CD4-positive, alpha-beta memory T cell (primary cell): ENCODE data around the gene SBSN. TPM values are rescaled to one million over a fixed set of nuclear protein-coding genes. Genes with fewer than 3 reads are reported as not detected.

Experiments
- CTCF ChIA-PET: fragments of 350-600 bp; sonication (Branson Sonifier 250); formaldehyde crosslinking; loops from one replicate; lab custom pipeline; 2021; ENCODE audit warnings: inconsistent platforms; ENCODE audit not compliant: partially characterized antibody; lab: Charles Lee
- POLR2A ChIA-PET: fragments of 350-600 bp; sonication (Branson Sonifier 250); formaldehyde crosslinking; loops from one replicate; lab custom pipeline; 2021; ENCODE audit not compliant: partially characterized antibody; lab: Charles Lee
- DNase-seq, 5 donors: peaks; one replicate each; pipeline versions ENCODE4 v3.0.0 to v3.0.0-alpha.2; 2020 to 2022; ENCODE audit warnings: mixed read lengths in 1 of 5
- H3K27ac ChIP-seq: one replicate; pipeline ENCODE4 v1.7.0; 2013; ENCODE audit warnings: low read depth, low read length
- H3K27me3 ChIP-seq: 2 replicates; pipeline ENCODE4 v1.7.0; 2013; ENCODE audit warnings: mild to moderate bottlenecking, low read length, moderate library complexity; ENCODE audit not compliant: insufficient read depth
- H3K36me3 ChIP-seq: 2 replicates; pipeline ENCODE4 v1.7.0; 2013; ENCODE audit warnings: mild to moderate bottlenecking, low read length, moderate library complexity; ENCODE audit not compliant: insufficient read depth
- H3K4me1 ChIP-seq: 2 replicates; pipeline ENCODE4 v1.7.0; 2013; ENCODE audit warnings: mild to moderate bottlenecking, low read length, moderate library complexity; ENCODE audit not compliant: insufficient read depth
- H3K4me3 ChIP-seq, 2 donors: one replicate each; pipeline ENCODE4 v1.7.0; 2013; ENCODE audit warnings: low read length in 2 of 2, mild to moderate bottlenecking in 1 of 2
- H3K9me3 ChIP-seq, 2 donors: one replicate each; pipeline ENCODE4 v1.7.0; 2013; ENCODE audit warnings: low read length in 2 of 2, control low read depth in 1 of 2; ENCODE audit not compliant: control insufficient read depth in 1 of 2
- H3K27ac Mint-ChIP-seq, 7 donors: one replicate each; pipeline ENCODE4 v1.8.0; 2020 to 2021; ENCODE audit warnings: mixed read lengths in 7 of 7, mild to moderate bottlenecking in 6 of 7, inconsistent platforms in 3 of 7, moderate library complexity in 3 of 7
- H3K27me3 Mint-ChIP-seq, 2 donors: one replicate each; pipeline ENCODE4 v1.8.0; 2020 to 2021; ENCODE audit warnings: mixed read lengths in 2 of 2
- H3K36me3 Mint-ChIP-seq, 2 donors: one replicate each; pipeline ENCODE4 v1.8.0; 2020 to 2021; ENCODE audit warnings: mixed read lengths in 2 of 2, inconsistent platforms in 1 of 2, mild to moderate bottlenecking in 1 of 2
- H3K4me1 Mint-ChIP-seq, 4 donors: one replicate each; pipeline ENCODE4 v1.8.0; 2020 to 2021; ENCODE audit warnings: mixed read lengths in 4 of 4, mild to moderate bottlenecking in 1 of 4
- H3K4me3 Mint-ChIP-seq, 8 donors: one replicate each; pipeline ENCODE4 v1.8.0; 2020 to 2021; ENCODE audit warnings: mixed read lengths in 8 of 8, mild to moderate bottlenecking in 7 of 8, moderate library complexity in 6 of 8, inconsistent platforms in 3 of 8
- H3K9me3 Mint-ChIP-seq, 8 donors: one replicate each; pipeline ENCODE4 v1.8.0; 2020 to 2021; ENCODE audit warnings: mixed read lengths in 8 of 8, mild to moderate bottlenecking in 5 of 8, inconsistent platforms in 3 of 8, moderate library complexity in 1 of 8
- intact Hi-C: fragments of 100-400 bp; cut with micrococcal nuclease; formaldehyde crosslinking; loops from one replicate; pipeline ENCODE4 v1.15.1; 2023
- polyA plus RNA-seq, 2 donors: library from polyadenylated mRNA; unstranded; fragments of 300-500 nt; fragmentation: Illumina TruSeq; gene quantifications; one replicate each; pipeline ENCODE4 v1.2.3, GENCODE V29; 2021
- total RNA-seq, 2 experiments: library from RNA; stranded (reverse); gene quantifications; one replicate each; pipeline ENCODE4 v1.2.3, GENCODE V29; 2021

SBSN gene
- total and polyA plus RNA-seq, 4 experiments from 2014 or later, result not detected

- H3K4me1 ChIP-seq, result peaks cover 19% of the 10 kb centered on the region
- Mint-ChIP-seq H3K27ac (no peak overlapping the region), H3K4me3 (peak overlapping the region in 3 of 8 donors; percentile 75 to 84 (median 80)), H3K27me3 (peaks cover 20 to 21% of the 10 kb centered on the region in 2 donors), H3K9me3 (no peaks in the 10 kb centered on the region), H3K36me3 (no peaks in the 10 kb centered on the region), H3K4me1 (peaks cover 10 to 18% (median 13%) of the 10 kb centered on the region in 4 donors)
- no peaks in the 10 kb centered on the region for H3K36me3 ChIP-seq
- ChIA-PET CTCF (interaction anchor here (0.7 to 1.8 kb wide), 23 partner anchors 9 to 444 kb away, joined by 3 to 10 read pairs (median 3); partner anchors contain the start of genes GAPDHS and HSPB6), POLR2A (interaction anchor here (0.9 to 1.4 kb wide), 3 partner anchors 15 to 370 kb away, joined by 3 to 4 read pairs (median 3); no protein-coding TSS in a partner anchor)
- DNase-seq, result no peak
- no peak overlapping the region for H3K27ac ChIP-seq
- peak overlapping the region in 1 of 2 donors; percentile 49 for H3K4me3 ChIP-seq
- no peaks in the 10 kb centered on the region for H3K27me3 ChIP-seq
- intact Hi-C loops, result loop anchor here (1.0 kb wide), 3 partner anchors 15 to 207 kb away; no protein-coding TSS in a partner anchor
- no peaks in the 10 kb centered on the region for H3K9me3 ChIP-seq
Observed at GRCh38 chr19:35510626-35510964, 17.5 kb downstream of the SBSN start.

GRCh38 chr19:35509861-35510625, 18.1 kb downstream of the SBSN start:
- POLR2A ChIA-PET, result interaction anchor here (0.9 to 1.4 kb wide), 4 partner anchors 15 to 369 kb away, joined by 3 to 4 read pairs (median 3); no protein-coding TSS in a partner anchor
- CTCF ChIA-PET, result interaction anchor here (0.6 to 1.8 kb wide), 26 partner anchors 9 to 443 kb away, joined by 3 to 10 read pairs (median 3); partner anchors contain the start of genes GAPDHS and HSPB6
- H3K4me3 Mint-ChIP-seq, result peak overlapping the region; percentile 57 to 84 (median 80)
- peak overlapping the region in 4 of 7 donors; percentile 21 to 74 (median 57) for H3K27ac Mint-ChIP-seq
- H3K36me3 Mint-ChIP-seq, result no peaks in the 10 kb centered on the region
- DNase-seq, result peak; percentile 50 to 66 (median 56)
- H3K9me3 Mint-ChIP-seq, result no peaks in the 10 kb centered on the region
- peaks cover 10 to 18% (median 13%) of the 10 kb centered on the region in 4 donors for H3K4me1 Mint-ChIP-seq
- H3K4me1 ChIP-seq, result peaks cover 19% of the 10 kb centered on the region
- intact Hi-C loops, result loop anchor here (1.0 kb wide), 3 partner anchors 15 to 207 kb away; no protein-coding TSS in a partner anchor
- H3K27me3 ChIP-seq, result no peaks in the 10 kb centered on the region
- H3K27ac ChIP-seq, result no peak overlapping the region
- H3K4me3 ChIP-seq, result peak overlapping the region; percentile 22 to 49
- no peaks in the 10 kb centered on the region for H3K36me3 ChIP-seq
- H3K27me3 Mint-ChIP-seq, result peaks cover 23 to 24% of the 10 kb centered on the region in 2 donors
- H3K9me3 ChIP-seq, result no peaks in the 10 kb centered on the region

- peaks cover 23 to 24% of the 10 kb centered on the region in 2 donors for H3K27me3 Mint-ChIP-seq
- no peaks in the 10 kb centered on the region for H3K36me3 Mint-ChIP-seq
- H3K36me3 ChIP-seq, result no peaks in the 10 kb centered on the region
- ChIA-PET CTCF (interaction anchor here (1.2 to 3.7 kb wide), 6 partner anchors 14 to 206 kb away, joined by 3 to 17 read pairs (median 4); no protein-coding TSS in a partner anchor), POLR2A (interaction anchor here (0.7 to 1.4 kb wide), 4 partner anchors 10 to 368 kb away, joined by 3 to 4 read pairs (median 3); no protein-coding TSS in a partner anchor)
- H3K4me3 ChIP-seq, result peak overlapping the region in 1 of 2 donors; percentile 49
- peak overlapping the region in 7 of 8 donors; percentile 57 to 84 (median 79) for H3K4me3 Mint-ChIP-seq
- no peaks in the 10 kb centered on the region for H3K9me3 Mint-ChIP-seq
- peak overlapping the region in 6 of 7 donors; percentile 30 to 81 (median 61) for H3K27ac Mint-ChIP-seq
- no peaks in the 10 kb centered on the region for H3K9me3 ChIP-seq
- DNase-seq, result peak; percentile 31 to 59 (median 39)
- intact Hi-C loops, result no loop called here
- H3K27ac ChIP-seq, result no peak overlapping the region
- peaks cover 19% of the 10 kb centered on the region for H3K4me1 ChIP-seq
- peaks cover 10 to 18% (median 13%) of the 10 kb centered on the region in 4 donors for H3K4me1 Mint-ChIP-seq
- no peaks in the 10 kb centered on the region for H3K27me3 ChIP-seq
Observed at GRCh38 chr19:35509018-35509652, 19.0 kb downstream of the SBSN start.

- CTCF ChIA-PET, result interaction anchor here (1.2 to 3.7 kb wide), 3 partner anchors 13 to 136 kb away, joined by 3 to 17 read pairs (median 4); no protein-coding TSS in a partner anchor
- Mint-ChIP-seq H3K36me3 (no peaks in the 10 kb centered on the region), H3K27ac (no peak overlapping the region), H3K4me3 (peak overlapping the region in 1 of 8 donors; percentile 13), H3K4me1 (peaks cover 10 to 18% (median 13%) of the 10 kb centered on the region in 4 donors), H3K27me3 (peaks cover 17 to 20% of the 10 kb centered on the region in 2 donors), H3K9me3 (no peaks in the 10 kb centered on the region)
- Histone ChIP-seq H3K27ac (no peak overlapping the region), H3K36me3 (no peaks in the 10 kb centered on the region), H3K4me1 (peaks cover 19% of the 10 kb centered on the region), H3K4me3 (no peak overlapping the region), H3K9me3 (no peaks in the 10 kb centered on the region), H3K27me3 (no peaks in the 10 kb centered on the region)
- no peak for DNase-seq
- POLR2A ChIA-PET, result no interaction called here
- intact Hi-C loops, result no loop called here
Observed at GRCh38 chr19:35508129-35508528, 20.0 kb downstream of the SBSN start.

- Mint-ChIP-seq H3K4me1 (peaks cover 10 to 18% (median 13%) of the 10 kb centered on the region in 4 donors), H3K4me3 (no peak overlapping the region), H3K9me3 (no peaks in the 10 kb centered on the region), H3K36me3 (no peaks in the 10 kb centered on the region), H3K27me3 (peaks cover 12 to 22% of the 10 kb centered on the region in 2 donors), H3K27ac (peak overlapping the region in 1 of 7 donors; percentile 42)
- Histone ChIP-seq H3K27me3 (no peaks in the 10 kb centered on the region), H3K36me3 (no peaks in the 10 kb centered on the region), H3K4me1 (peaks cover 19% of the 10 kb centered on the region), H3K4me3 (no peak overlapping the region), H3K27ac (no peak overlapping the region), H3K9me3 (no peaks in the 10 kb centered on the region)
- ChIA-PET POLR2A (no interaction called here), CTCF (interaction anchor here (3.7 kb wide), 1 partner anchor 12 kb away, joined by 17 read pairs; no protein-coding TSS in a partner anchor)
- DNase-seq, result no peak
- intact Hi-C loops, result no loop called here
Observed at GRCh38 chr19:35507561-35507960, 20.6 kb downstream of the SBSN start.

- H3K27ac ChIP-seq, result no peak overlapping the region
- H3K4me3 ChIP-seq, result no peak overlapping the region
- peaks cover 12 to 26% of the 10 kb centered on the region in 2 donors for H3K27me3 Mint-ChIP-seq
- DNase-seq, result no peak
- ChIA-PET CTCF (interaction anchor here (1.3 to 3.7 kb wide), 2 partner anchors 9 to 11 kb away, joined by 4 to 17 read pairs; no protein-coding TSS in a partner anchor), POLR2A (no interaction called here)
- no peaks in the 10 kb centered on the region for H3K9me3 ChIP-seq
- no peaks in the 10 kb centered on the region for H3K27me3 ChIP-seq
- peak overlapping the region in 1 of 7 donors; percentile 2 for H3K27ac Mint-ChIP-seq
- H3K4me1 ChIP-seq, result peaks cover 19% of the 10 kb centered on the region
- H3K36me3 ChIP-seq, result no peaks in the 10 kb centered on the region
- peaks cover 10 to 23% (median 15%) of the 10 kb centered on the region in 4 donors for H3K4me1 Mint-ChIP-seq
- no peak overlapping the region for H3K4me3 Mint-ChIP-seq
- H3K9me3 Mint-ChIP-seq, result no peaks in the 10 kb centered on the region
- H3K36me3 Mint-ChIP-seq, result no peaks in the 10 kb centered on the region
- intact Hi-C loops, result no loop called here
Observed at GRCh38 chr19:35506011-35506410, 22.1 kb downstream of the SBSN start.
